HG02798 (cell line): Measurements from ENCODE around the gene SERPINI1.

Source experiments
- ATAC-seq: cut with Tn5 transposase; IDR thresholded peaks from one replicate; pipeline ENCODE4 v1.9.1; 2021; ENCODE audit warnings: mild to moderate bottlenecking; ENCODE audit not compliant: unreplicated experiment, poor library complexity

Gene SERPINI1

DNA sequence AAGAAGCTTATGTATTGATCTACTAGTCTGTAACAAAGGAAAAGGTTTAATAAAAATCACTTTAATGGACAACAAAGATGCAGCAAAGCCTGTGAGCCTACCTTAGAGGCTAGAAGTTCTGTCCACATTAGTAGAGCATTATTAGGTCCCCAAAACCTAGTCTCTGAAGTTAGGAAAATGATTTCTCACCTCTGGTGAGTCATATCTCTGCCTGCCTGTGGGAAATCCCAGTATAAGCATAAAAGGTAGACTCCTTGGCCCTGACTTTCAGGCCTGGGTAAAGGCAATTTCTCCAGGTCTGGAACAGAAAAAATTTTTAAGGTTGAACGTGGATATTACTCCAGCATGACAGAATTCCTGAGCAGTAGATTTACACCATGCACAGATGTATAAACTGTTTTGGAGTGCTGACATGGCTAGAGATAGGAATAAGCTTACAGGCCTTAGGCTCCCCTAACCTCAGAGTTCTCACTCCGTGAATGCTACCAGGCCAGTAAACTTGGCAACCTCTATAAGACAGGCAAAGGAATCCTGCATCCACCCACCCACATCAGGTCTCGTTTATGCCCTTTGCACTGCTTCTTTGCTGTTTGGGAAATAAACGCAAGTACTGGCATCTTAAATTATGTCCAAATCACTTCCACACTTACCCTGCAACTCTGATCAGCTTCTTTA, 104.1 kb downstream of the SERPINI1 start:
- ATAC-seq: peak; percentile 66

DNA sequence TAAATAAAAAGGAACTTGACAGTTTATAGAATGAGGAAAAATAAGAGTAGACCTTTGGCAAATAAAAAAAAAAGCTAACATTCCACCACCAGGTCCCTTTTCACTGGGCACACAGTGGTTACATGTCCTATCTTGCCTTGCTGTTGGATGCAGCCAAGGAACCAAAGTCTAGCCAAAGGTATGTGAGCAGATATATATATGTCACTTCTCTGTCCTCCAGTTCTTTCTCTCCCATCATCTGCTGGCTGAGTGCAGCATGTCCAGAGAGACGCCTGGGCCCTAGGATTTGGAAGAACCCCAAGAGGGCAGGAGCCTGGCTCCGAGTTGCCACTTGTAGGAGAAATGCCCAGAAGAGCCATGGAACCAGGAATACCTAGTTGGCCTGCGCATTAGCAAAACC, 104.7 kb downstream of the SERPINI1 start:
- ATAC-seq: no peak

DNA sequence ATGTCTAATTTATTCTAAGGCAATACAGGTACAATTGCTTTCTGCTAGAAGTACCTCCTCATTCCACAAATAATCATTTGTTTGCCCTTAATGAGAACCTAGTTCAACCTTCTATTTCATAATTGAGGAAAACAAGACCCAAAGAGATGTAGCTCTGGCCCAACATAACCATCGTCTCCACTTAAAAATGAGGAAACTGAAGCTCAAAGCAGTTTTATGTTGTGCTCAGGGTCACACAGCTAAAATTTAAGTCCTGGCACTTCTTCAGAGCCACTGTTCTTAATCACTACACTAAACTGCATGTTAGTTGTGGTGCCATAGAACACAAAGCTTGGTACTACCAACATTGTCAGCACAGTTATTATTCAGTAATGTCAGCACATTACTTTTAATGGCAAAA, 108.0 kb downstream of the SERPINI1 start:
- no peak for ATAC-seq

DNA sequence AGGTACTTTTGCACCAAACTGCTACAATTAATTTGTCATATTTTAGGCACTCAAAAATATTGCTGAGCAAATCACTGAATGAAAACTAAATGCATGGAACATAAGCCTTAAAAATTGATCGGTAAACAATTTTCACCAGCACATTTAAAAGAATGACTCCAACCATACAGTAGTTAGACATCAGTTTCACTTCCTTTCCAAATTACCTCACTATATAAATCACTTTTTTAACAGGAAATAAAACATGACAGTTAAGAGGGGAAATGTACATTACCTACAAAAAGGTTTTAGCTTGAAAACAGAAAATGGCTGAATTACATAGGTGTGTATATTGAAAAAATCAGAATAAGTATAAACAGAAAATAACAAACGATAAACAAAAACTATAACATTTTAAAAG, 108.4 kb downstream of the SERPINI1 start:
- no peak for ATAC-seq

DNA sequence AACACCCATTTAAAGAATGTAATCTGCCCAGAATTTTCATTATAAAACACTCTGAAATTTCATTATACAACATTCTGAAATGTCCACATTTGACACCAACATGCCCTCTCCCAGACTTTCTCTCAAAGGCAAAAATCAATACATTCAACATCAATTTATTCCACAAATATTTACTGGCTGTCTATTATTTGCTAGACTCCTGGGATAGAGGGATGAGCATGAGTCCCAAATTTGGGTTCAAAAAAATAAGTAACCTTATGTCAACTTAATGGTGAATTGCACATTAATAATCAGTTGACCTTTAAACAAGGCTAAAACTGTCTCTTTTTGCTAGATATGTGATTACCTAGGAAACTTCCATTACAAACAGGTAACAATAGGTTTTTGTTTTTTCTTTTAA, 109.0 kb downstream of the SERPINI1 start:
- no peak for ATAC-seq

DNA sequence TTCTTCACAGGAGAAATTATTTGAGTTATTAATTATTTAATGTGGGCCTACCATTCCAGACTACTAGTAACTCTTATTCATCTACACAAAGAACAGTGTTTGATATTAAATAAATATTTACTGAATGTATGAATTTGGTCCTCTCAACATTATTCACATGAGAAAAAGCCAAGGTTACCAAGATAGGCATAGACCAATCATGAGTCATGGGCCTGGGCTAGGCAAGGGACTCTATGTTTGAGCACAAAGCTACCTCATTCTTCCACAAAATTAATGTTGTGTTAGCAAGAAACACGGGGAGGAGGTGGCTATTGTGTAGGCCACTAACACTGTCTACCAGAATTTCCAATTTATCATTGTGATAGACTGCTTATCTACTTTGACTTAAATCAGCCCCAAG, 115.7 kb downstream of the SERPINI1 start:
- no peak for ATAC-seq

DNA sequence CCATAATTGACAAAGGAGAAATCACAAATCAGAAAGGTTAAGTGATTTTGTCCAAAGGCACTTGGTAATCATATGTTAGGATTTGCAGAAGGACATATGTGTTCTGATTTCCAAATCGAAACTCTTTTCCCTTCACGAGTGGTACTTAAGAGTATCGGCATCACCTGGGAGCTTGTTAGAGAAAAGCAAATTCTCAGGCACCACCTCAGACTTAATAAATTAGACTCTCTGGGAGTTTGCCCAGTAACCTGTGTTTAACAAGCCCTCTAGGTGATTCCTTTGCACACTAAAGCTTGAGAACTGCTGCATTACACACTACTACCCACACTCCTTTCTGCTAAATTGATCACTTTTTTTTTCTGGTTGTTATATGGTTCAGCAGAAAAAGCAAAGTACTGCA, 116.2 kb downstream of the SERPINI1 start:
- no peak for ATAC-seq

DNA sequence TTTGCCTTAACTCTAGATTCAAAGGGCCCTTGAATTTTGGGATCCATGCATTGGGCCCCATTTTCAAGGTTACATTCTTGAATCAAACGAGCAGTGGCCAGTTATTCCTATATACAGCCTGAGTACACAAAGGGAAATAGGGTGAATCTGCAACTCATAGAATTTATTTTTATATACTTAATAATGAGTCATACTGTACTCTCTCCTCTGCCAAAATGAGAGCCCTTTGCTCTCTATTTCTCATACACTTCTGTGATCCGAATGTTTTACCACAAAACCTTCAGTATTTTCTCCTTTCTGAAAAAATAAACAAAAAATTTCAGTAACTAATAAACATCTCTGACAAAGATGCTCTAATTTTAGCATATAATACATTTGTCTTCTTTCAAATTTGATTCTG, 116.7 kb downstream of the SERPINI1 start:
- ATAC-seq: no peak

DNA sequence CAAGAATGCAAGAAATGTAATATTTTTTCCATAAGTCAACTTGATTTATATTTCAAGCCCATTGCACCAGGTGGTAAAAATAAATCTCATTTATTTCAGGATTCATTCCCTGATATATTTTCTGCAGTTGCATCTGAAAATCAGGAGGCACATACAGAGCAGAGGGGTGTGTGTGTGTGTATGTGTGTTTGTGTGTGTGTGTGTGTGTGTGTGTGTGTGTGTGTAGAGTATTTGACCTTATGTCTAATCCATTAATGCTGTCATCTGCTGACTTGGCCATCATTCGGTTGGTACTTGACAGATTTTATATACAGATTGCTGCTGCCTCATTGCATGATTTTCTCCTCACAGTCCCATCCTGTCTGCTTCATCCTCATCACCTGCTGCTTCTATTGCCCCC, 118.5 kb downstream of the SERPINI1 start:
- ATAC-seq: no peak

DNA sequence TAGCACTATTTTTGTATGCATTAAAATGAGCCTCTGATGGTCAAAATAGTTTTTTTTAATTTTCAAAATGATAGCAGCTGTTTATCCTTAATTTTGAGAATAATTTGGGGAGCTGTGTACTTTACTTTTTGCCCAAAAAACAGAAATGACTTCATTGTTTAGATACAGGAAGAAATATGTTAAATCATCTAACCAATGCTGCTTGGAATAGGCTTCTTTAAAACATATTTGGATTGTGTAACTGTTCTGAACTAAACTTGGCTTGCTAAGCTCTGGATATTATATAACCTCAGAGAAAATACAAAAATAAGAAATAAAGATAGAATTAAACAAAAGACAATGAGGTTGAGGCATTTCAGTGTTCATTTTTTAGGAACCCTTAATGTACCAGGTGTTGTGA, 119.3 kb downstream of the SERPINI1 start:
- ATAC-seq: no peak

DNA sequence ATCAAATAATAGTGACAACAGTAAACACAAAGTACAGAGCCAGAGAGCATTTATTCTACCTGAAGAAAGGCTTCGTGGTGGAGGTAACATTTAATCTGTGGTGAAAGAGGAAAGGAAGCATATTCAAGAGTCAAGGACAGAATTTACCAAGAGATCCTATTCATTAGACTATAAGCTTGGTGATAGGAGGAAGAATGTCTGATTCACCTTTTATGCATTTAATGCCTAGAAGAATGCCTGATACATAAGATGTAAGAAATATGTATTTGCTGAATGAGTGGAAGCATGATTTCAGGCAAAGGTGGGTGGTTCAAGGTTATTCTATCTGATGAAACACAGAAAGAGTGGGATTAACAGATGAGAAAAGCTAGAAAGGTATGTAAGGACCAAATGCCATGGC, 119.8 kb downstream of the SERPINI1 start:
- no peak for ATAC-seq

DNA sequence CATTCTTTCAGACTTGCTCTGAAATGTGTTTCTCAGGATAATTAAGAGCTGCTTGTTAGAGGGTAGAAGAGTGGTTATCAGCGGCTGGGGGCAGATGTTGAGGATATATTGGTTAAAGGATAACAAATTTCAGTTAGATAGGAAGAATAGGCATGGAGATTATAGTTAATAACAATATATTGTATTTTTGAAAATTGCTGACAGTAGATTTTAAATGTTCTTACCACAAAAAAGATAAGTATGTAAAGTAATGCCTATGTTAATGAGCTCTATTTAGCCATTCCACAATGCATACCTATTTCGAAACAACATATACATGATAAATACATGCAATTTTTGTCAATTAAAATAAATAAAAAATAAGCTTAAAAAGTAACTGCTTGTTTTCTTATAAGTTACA, 123.3 kb downstream of the SERPINI1 start:
- no peak for ATAC-seq

DNA sequence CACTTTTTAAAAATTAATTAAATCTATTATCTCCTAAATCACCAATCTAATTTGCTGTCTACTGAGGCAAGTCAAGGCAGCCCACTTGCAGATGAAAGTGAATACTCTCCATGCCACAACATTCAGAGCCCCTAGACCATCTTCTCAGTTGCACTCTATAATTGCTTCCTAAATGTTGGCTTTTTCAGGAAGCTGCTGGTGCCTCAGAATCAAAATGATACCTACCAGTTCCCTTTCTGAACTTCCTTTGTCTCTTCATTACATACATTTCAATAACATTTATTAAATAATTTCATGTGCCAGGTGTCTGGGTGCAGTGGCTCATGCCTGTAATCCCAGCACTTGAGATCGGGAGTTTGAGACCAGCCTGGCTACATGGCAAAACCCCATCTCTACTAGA, 124.1 kb downstream of the SERPINI1 start:
- ATAC-seq: no peak

DNA sequence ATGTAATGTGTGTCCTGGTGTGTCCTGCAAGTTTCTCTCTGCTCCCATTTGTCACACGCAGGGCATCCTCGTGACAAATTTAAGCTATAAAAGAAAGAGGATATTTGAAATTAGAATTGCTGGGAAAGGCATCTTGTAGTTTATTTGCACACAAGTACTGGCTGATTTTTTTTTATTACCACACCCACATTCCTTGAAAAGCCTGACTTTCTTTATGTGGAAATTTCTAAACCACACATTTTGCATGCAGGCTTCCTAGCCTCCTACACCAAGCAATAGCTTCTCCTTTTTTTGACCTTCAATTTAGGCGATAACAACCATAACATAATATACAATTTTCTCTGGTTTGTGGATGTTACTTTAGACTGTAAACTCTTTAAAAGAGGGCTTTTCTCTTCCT, 126.1 kb downstream of the SERPINI1 start:
- ATAC-seq: no peak

DNA sequence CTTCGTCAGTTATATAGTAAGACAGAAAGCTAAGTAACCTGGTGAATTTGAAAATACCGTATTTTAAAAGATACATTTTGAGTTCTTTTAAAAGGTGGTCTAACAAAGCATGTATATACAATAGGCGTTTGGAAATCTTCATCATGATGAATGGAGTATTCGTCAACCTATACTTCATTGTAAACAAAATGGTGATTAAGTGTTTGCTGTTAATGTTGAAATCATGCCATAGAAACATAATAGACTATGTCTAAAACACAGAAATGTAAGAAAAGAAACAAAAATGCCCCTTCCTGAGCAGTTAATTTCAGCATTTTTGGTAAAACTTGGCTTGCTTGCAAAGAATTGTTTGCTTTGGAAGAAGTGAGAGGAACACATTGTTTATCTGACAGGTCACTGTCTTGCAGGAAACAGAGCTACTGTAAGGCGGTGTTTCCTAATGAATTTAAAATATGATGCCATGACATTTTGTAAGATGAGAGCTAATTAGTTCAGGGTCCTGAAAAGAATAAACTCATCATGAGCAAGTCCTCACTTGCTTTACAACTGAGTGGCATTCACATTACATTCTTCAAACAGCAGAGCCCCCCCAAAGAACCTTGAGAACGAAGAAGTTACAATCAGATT, 126.7 kb downstream of the SERPINI1 start:
- ATAC-seq: no peak

DNA sequence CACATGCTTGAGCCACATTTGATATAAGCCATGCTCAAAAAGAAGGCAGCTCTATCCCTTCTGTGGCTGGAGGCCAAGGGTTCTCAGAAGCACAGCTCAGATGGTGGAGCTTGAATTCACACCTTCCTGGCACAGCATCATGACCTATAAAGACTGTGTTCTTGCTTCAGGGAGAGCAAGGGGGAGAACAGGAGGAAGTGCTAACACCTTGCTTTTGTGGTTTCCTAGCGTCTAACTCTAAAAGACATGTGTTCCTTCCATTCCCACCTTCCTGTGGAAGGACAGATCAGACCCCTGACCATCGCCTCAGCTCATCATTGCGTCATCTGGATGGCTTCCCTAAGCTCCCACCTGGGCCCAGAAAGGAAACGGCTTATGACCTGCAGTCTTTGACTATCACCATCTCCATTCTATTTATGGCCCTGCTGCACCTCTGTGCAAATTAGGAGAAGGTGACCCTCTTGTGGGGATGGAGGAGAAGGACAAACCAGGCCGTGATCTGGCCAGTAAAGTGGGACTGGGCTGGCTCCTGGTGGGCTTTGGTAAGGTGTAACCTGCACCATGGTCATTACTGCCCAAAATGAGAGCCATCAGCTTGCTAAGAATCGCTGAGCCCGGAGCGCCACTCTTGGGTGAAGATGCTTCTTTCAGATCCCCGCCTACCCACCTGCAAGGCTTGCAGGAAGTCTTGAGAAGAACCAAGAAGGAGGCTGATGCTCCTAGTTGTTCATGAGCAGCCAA, 128.5 kb downstream of the SERPINI1 start:
- no peak for ATAC-seq

DNA sequence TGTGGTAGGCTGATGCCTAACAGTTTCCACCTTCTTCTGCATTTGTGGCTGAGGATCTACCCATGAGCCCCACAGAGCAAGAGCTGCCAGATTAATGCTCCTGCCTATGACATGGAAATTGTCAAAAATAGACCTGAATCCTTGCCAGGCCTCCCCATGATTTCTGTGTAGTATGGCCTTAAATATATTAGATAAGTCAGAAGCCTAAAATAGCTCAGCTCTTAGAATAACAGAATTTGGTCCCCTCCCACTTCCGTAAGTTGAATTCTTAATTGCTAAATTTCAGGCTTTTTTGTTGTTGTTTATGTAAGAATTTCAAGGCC, 129.0 kb downstream of the SERPINI1 start:
- ATAC-seq: no peak

DNA sequence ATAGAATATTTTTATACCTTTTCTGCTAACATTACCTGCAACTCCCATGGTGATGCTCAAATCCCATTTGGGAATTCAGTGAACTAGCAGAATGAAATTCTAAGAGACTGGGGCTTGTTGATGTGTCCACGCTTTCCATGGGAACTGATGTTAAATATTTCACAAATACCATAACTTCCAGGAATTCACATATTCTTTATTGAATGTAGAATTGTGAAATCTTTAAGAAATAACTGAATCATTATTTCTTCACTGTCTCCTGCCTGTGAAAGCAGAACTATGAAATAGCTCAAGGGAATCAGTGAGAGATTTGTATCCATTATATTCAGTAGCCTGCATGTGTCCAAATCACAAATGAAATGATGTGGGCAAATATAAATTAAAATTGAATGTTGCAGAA, 130.8 kb downstream of the SERPINI1 start:
- ATAC-seq: no peak

DNA sequence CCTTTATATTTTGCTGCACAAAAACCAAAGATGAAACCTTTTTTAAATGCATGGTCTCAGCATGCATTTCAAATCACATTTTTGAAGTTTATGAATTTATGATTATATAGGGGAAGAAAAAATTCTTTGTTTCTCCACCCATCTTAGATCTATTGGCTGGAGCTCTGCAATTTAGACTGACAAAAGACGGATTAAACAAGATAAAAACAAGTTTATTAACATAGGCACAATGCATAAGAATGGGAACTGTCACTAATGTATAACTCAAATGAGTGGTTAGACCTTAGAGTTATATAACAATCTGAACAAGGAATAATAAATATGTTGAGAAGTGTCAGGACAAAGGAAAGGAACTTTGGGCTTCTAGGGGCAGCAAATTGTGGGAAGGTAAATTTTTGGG, 132.5 kb downstream of the SERPINI1 start:
- ATAC-seq: no peak

DNA sequence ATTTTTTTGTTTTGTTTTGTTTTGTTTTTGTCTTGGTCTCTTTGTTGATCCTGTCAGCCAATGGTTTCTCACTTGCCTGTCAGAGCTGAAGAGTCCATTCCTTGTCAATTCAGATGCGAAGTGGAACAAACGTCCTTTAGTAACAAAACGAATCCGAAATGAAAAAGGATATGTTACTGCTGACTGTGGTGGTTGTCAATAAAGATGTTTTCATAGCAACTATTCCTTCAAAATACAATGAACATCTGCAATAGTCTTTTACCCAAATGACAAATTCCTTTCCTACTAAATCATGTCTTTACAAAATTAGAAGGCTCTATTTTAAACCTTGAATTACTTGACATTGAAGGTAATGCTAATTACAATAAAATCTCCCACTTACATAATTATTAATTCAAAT, 134.7 kb downstream of the SERPINI1 start:
- ATAC-seq: no peak

DNA sequence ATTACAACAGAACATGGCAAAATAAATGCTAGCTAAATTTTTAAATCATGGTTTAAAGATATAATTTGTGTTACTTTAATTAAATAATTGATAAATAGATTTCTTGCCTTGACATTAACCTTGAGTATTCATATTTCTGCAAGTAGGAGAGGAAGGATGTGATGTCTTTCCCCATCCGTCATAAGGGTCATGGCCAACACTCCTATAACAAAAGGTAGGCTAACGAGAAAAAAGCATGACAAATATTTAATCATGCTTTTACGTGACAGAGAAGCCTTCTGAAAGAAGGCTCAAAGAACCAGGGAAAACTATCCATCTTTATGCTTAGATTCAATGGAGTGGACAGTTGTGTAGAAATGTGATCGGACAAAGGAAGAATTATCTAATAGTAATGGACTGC, 135.2 kb downstream of the SERPINI1 start:
- ATAC-seq: no peak

DNA sequence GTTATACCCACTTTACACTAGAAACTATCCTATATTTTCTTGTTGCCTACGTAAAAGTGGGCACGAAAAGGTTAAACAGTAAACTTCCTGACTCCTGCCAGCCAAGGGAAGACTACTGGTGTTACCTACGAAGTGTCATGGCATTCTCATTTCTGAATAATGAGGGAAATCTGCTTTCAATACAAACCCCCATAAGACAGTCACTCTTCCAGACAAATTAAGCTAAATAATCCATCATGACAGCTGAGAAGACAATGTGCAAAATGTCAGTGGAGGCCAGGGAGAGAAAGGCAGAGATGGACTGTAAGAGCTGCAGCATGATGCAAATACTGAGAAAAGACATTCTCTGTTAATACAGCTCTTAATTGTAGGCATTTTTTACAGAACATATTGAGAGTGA, 136.5 kb downstream of the SERPINI1 start:
- no peak for ATAC-seq
